Stomach (tissue), 9 donors: Measurements from ENCODE around the gene PPP2R2B. TPM values are rescaled to one million over a fixed set of nuclear protein-coding genes. Genes with fewer than 3 reads are reported as not detected.

Experiments used
- DNase-seq, 2 donors: peaks; one replicate each; pipeline versions ENCODE4 v3.0.0 to v3.0.0-alpha.2; 2013 to 2019
- H3K27ac ChIP-seq, 5 donors: fragments of 200-600 bp in 4 of 5; sonication (generic) in 4 of 5; one replicate each; pipeline ENCODE4 v1.5.1; 2013 to 2019; ENCODE audit warnings: mild to moderate bottlenecking in 1 of 5, moderate library complexity in 1 of 5
- H3K27me3 ChIP-seq, 3 donors: fragments of 200-600 bp; sonication (generic); one replicate each; pipeline ENCODE4 v1.5.1; 2017 to 2019; ENCODE audit warnings: mixed run types in 1 of 3
- H3K36me3 ChIP-seq, 4 donors: fragments of 200-600 bp; sonication (generic); 1 replicate in 3 of 4; 2 replicates in 1 of 4; pipeline ENCODE4 v1.5.1; 2016 to 2019
- H3K4me1 ChIP-seq, 4 donors: fragments of 200-600 bp; sonication (generic); one replicate each; pipeline ENCODE4 v1.5.1; 2016 to 2019
- H3K4me3 ChIP-seq, 4 donors: fragments of 200-600 bp; sonication (generic) in 3 of 4; one replicate each; pipeline ENCODE4 v1.5.1; 2016 to 2019; ENCODE audit warnings: mild to moderate bottlenecking in 1 of 4
- H3K9me3 ChIP-seq, 4 donors: fragments of 200-600 bp; sonication (generic); one replicate each; pipeline ENCODE4 v1.5.1; 2016 to 2019
- EP300 ChIP-seq: sonication (generic); formaldehyde crosslinking; IDR thresholded peaks from one replicate; pipeline ENCODE4 v1.6.1; 2017; ENCODE audit warnings: antibody characterized with exemption
- POLR2A ChIP-seq, 4 donors: fragments of 450-650 bp; IDR thresholded peaks; one replicate each; pipeline ENCODE4 v1.6.1; 2016; ENCODE audit warnings: antibody characterized with exemption in 4 of 4, control low read depth in 2 of 4, mild to moderate bottlenecking in 1 of 4, moderate library complexity in 1 of 4
- POLR2AphosphoS5 ChIP-seq, 3 donors: sonication (generic); formaldehyde crosslinking; IDR thresholded peaks; one replicate each; pipeline ENCODE4 v1.6.1; 2016; ENCODE audit warnings: antibody characterized with exemption in 3 of 3
- WGBS, 5 donors: extraction: QIAGEN DNeasy Blood & Tissue Kit in 3 of 5; methylation state at CpG; one replicate each; pipeline versions ENCODE4 v1.1.5 to v1.1.7; 2013 to 2018; 5-methylcytosine and 5-hydroxymethylcytosine counted together
- intact Hi-C: fragments of 100-400 bp; cut with DNase I; formaldehyde crosslinking; loops from one replicate; pipeline ENCODE4 v1.15.1; 2023; ENCODE audit warnings: low total_unique reads
- polyA plus RNA-seq, 3 donors: library from polyadenylated mRNA; stranded (reverse); fragments of 200-250 nt; gene quantifications; one replicate each; pipeline ENCODE4 v1.2.3, GENCODE V29; 2013
- total RNA-seq, 5 donors: library from RNA; depleted of rRNA; stranded (reverse); fragments of >200 nt; gene quantifications; one replicate each; pipeline versions ENCODE4 v1.1.0 to v1.2.3, GENCODE V29; 2014 to 2016
- TF ChIP-seq, protein P1 (sequence below), 7 experiments: fragments of 450-650 bp in 4 of 7; fragments of 200-600 bp in 3 of 7; sonication (generic) in 3 of 7; IDR thresholded peaks; one replicate each; pipeline ENCODE4 v1.5.1; 2016 to 2019; ENCODE audit warnings: antibody characterized with exemption in 7 of 7, control low read depth in 2 of 7, mild to moderate bottlenecking in 1 of 7
- donor health status: healthy with polysubstance abuse.
- donor health status: Bipolar disorder and iron deficiency.
- donor health status: healthy.

The PPP2R2B gene
- total and polyA plus RNA-seq, 8 donors, result under 0.01 to 4.6 (median 0.75) TPM; not detected in 1

DNA sequence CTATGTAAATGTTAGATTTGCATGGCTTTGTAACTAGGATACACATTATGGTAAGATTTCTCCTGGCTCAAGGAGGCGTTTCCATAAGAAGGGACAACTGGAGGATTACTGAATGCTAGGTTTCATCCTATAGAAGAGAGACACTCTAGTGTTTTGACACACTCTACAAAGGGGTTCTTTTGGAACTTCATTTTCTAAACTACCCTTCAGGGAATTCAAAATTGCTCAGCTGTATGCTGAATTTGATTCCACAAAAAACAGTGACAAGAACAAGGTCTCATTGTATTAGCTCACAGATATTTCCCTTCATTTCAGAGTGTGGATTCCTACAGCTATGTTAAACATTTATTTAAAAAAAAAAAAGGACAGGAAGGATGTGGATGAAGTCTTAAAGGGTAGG, 151.7 kb downstream of the PPP2R2B start:
- 74 to 81% (median 75%) methylated on average over 1 of the region's 1 CpG for WGBS, 5 donors
- Histone ChIP-seq H3K4me1 (no peaks in the 10 kb centered on the region), H3K27me3 (no peaks in the 10 kb centered on the region), H3K9me3 (peaks cover 3 to 26% (median 18%) of the 10 kb centered on the region in 4 donors), H3K4me3 (no peak overlapping the region), H3K36me3 (no peaks in the 10 kb centered on the region), H3K27ac (no peak overlapping the region)
- no peak for DNase-seq
- TF ChIP-seq EP300 (no peak), POLR2AphosphoS5 (IDR thresholded peaks at IDR 0.05) (no peak), POLR2A (IDR thresholded peaks at IDR 0.05) (no peak)
- TF ChIP-seq, protein P1, sequence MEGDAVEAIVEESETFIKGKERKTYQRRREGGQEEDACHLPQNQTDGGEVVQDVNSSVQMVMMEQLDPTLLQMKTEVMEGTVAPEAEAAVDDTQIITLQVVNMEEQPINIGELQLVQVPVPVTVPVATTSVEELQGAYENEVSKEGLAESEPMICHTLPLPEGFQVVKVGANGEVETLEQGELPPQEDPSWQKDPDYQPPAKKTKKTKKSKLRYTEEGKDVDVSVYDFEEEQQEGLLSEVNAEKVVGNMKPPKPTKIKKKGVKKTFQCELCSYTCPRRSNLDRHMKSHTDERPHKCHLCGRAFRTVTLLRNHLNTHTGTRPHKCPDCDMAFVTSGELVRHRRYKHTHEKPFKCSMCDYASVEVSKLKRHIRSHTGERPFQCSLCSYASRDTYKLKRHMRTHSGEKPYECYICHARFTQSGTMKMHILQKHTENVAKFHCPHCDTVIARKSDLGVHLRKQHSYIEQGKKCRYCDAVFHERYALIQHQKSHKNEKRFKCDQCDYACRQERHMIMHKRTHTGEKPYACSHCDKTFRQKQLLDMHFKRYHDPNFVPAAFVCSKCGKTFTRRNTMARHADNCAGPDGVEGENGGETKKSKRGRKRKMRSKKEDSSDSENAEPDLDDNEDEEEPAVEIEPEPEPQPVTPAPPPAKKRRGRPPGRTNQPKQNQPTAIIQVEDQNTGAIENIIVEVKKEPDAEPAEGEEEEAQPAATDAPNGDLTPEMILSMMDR (IDR thresholded peaks at IDR 0.05), result no peak
- intact Hi-C loops, result no loop called here

DNA sequence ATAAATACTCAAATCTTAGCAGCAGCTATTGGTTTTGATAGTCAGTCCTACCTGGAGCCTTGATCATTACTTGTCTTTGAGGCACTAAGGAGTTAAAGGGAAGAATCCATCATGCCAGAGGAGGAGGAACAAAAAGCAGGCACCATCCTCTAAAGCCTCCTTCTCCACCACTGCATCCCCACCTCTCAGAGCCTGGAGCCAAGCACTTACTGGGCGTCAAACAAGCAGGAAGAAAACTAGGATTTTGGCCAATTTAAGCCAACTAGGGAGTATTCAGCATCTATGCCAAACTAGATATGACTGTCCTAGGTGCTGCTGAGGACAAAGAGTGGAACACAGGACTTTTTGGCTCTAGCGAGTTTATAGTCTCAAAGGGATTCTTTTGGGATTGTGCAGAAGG, 152.5 kb downstream of the PPP2R2B start:
- no peak for DNase-seq
- whole genome bisulfite sequencing, 5 donors, result 63 to 86% (median 73%) methylated on average over 2 of the region's 2 CpGs
- Histone ChIP-seq H3K4me1 (no peaks in the 10 kb centered on the region), H3K36me3 (no peaks in the 10 kb centered on the region), H3K27ac (no peak overlapping the region), H3K4me3 (no peak overlapping the region), H3K27me3 (no peaks in the 10 kb centered on the region), H3K9me3 (peaks cover 3 to 26% (median 18%) of the 10 kb centered on the region in 4 donors)
- TF ChIP-seq EP300, result no peak
- TF ChIP-seq, protein P1 (IDR thresholded peaks at IDR 0.05), result no peak
- no peak for TF ChIP-seq POLR2AphosphoS5 (IDR thresholded peaks at IDR 0.05)
- intact Hi-C loops, result no loop called here

DNA sequence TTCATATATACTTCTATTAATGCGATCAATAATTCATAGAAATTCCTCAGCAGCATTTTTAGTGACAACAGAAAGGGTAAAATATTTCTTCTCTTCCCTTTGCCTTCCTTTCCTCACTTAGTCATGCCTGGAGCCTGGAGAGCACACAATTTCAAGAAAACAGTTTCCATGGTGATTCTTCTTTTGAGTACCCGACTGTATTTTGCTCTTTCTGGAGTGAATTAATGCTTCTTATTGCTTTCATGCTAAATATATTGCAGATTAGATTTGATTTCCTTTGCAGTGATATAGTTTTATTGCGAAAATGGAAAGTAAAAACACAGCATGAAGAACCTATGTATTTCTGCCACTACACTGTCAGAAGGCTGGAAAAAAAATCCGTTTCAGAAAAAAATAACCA, 153.5 kb downstream of the PPP2R2B start:
- intact Hi-C loops, result no loop called here
- Histone ChIP-seq H3K27me3 (no peaks in the 10 kb centered on the region), H3K4me3 (no peak overlapping the region), H3K27ac (no peak overlapping the region), H3K4me1 (no peaks in the 10 kb centered on the region), H3K9me3 (peaks cover 3 to 20% (median 16%) of the 10 kb centered on the region in 4 donors), H3K36me3 (no peaks in the 10 kb centered on the region)
- 75 to 81% (median 80%) methylated on average over 4 of the region's 4 CpGs for WGBS, 5 donors
- DNase-seq, result no peak
- TF ChIP-seq, protein P1 (IDR thresholded peaks at IDR 0.05), result no peak
- no peak for TF ChIP-seq POLR2A (IDR thresholded peaks at IDR 0.05)
- TF ChIP-seq POLR2AphosphoS5 (IDR thresholded peaks at IDR 0.05), result no peak
- TF ChIP-seq EP300, result no peak

DNA sequence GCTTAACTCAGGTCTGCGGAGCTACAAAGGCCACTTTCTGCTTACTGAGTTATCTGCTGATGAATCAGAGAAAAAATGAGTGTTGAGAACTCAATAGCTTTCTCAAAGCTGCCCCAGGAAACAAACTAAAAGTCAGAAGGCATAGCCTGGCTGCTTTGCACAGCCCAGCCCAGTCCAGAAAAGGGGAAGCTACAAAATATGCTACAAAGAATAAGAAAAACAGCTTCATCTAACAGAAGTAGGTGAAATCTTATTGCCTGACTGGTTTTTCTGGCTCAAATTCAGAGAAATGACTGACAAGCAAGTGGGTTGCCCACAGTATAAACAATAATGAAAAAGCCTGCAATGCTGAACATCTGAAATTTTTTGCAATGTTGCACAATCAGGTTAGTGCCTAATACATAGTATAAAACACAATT, 156.2 kb downstream of the PPP2R2B start:
- Histone ChIP-seq H3K4me1 (no peaks in the 10 kb centered on the region), H3K9me3 (no peaks in the 10 kb centered on the region), H3K36me3 (no peaks in the 10 kb centered on the region), H3K27ac (no peak overlapping the region), H3K27me3 (no peaks in the 10 kb centered on the region), H3K4me3 (no peak overlapping the region)
- no peak for DNase-seq
- TF ChIP-seq, protein P1 (IDR thresholded peaks at IDR 0.05), result no peak
- no peak for TF ChIP-seq EP300
- TF ChIP-seq POLR2AphosphoS5 (IDR thresholded peaks at IDR 0.05), result no peak
- no peak for TF ChIP-seq POLR2A (IDR thresholded peaks at IDR 0.05)
- intact Hi-C loops, result no loop called here
- WGBS, 5 donors, result 51 to 80% (median 65%) methylated on average over 1 of the region's 1 CpG
